ENCODE measurements around the gene HCRTR2.

HCRTR2 gene

DNA sequence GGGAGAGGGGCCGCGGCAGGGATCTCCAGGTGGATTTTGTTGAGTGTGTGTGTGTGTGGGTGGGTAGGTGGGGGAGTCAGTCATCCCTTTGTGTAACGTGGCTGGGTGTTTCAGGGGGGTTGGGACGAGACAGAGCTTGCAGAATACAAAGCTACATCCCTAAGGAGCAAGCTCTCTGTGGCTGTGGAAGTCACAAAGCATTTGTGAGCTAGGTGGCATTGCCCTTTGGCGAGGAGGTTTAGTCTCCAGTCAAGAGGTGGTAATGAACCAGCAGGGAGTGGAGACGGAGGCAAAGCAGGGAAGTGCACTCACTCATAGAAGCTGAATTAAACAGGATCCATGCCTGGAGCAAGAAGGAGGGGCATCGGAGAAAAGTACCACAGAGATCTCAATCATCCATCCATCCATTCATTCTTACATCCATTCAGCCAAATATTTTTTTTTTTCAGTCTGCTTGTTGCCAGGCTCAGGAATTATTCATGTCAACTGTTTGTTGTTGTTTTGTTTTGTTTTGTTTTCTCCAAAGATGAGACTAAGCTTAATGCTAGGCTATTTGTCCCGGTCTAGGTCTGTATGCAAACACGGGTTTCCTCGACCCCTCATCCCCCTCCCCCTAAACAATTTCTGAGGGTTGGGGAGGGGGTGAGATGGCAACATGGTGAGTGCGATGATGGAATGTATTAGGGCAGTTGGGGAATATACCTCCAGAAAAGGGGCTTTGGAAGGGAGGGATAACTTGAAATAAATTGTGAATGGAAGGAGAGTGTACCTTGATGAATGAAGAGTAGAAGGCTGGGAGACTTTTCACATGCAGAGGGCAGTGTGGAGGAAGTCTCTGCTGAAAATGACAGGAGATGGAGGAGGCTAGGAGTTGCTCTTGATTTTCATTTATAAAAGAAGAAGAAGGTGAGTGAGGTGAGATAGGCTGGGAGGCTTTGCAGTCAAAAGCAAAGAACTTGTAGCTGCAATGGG is 1.0 kb downstream of the HCRTR2 start:
- Histone ChIP-seq H3K9me3 (ENCODE audit: control insufficient read depth in 2 of 2, low read length in 2 of 2) (no peaks in the 10 kb centered on the region), H3K27ac (ENCODE audit: low read depth in 2 of 2, low read length in 2 of 2) (no peak overlapping the region), H3K4me3 (ENCODE audit: low read length in 2 of 2) (no peak overlapping the region), H3K9ac (ENCODE audit: low read depth in 1 of 2, low read length in 2 of 2) (no peak overlapping the region), H3K36me3 (ENCODE audit: control insufficient read depth in 2 of 2, insufficient read depth in 2 of 2, low read length in 2 of 2) (no peaks in the 10 kb centered on the region), H3K27me3 (ENCODE audit: control insufficient read depth in 2 of 2, insufficient read depth in 2 of 2, low read length in 2 of 2) (peaks cover 4 to 9% of the 10 kb centered on the region in 2 donors), H3K4me1 (ENCODE audit: control insufficient read depth in 2 of 2, insufficient read depth in 2 of 2, low read length in 2 of 2) (no peaks in the 10 kb centered on the region)

DNA sequence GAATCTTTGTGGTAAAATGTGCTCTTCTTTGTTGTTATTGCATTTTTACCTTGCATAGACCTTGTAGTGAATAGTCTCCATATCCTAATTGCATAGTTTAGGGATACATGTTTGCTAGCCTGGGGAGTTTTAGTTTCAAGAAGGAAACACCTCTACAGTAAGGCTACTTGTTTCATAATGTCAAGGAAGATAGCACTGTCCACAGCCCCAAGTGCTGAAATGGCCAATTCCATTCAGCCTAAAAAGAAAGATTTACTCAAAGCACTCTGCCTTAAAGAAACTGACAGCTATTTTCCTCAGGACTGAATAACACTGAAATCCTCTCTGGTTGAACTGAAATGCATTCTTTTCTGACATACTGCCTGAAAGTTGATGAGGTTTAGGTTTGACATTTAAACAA is 2.6 kb downstream of the HCRTR2 start:
- H3K36me3 ChIP-seq (ENCODE audit: control insufficient read depth in 2 of 2, insufficient read depth in 2 of 2, low read length in 2 of 2) = no peaks in the 10 kb centered on the region
- H3K9ac ChIP-seq (ENCODE audit: low read depth in 1 of 2, low read length in 2 of 2) = no peak overlapping the region

DNA sequence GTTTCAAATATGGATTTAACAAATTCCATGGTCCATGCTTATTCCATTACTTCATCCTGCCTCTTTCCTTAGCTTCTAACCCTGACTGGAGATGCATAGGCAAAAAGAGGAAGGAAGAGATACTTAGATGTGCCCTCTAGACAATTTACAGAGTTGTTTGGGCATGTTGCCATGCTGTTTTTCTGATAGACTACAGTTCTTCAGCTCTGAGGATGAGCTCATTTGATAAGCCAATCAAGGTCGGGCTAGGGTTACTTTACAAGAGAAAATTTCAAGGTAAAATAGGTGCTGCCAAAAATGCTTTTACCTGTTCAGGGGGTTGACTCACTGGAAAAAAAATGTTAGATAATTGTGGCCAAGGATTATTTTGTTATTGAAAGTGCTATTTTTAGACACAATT is 5.9 kb downstream of the HCRTR2 start:
- Histone ChIP-seq H3K4me1 (ENCODE audit: control insufficient read depth in 2 of 2, insufficient read depth in 2 of 2, low read length in 2 of 2) (no peaks in the 10 kb centered on the region), H3K4me3 (ENCODE audit: low read length in 2 of 2) (no peak overlapping the region), H3K9me3 (ENCODE audit: control insufficient read depth in 2 of 2, low read length in 2 of 2) (no peaks in the 10 kb centered on the region), H3K27me3 (ENCODE audit: control insufficient read depth in 2 of 2, insufficient read depth in 2 of 2, low read length in 2 of 2) (peaks cover 0 to 4% of the 10 kb centered on the region in 2 donors), H3K27ac (ENCODE audit: low read depth in 2 of 2, low read length in 2 of 2) (no peak overlapping the region), H3K36me3 (ENCODE audit: control insufficient read depth in 2 of 2, insufficient read depth in 2 of 2, low read length in 2 of 2) (no peaks in the 10 kb centered on the region), H3K9ac (ENCODE audit: low read depth in 1 of 2, low read length in 2 of 2) (no peak overlapping the region)

More for the DNA sequence above, 2.6 kb downstream of the HCRTR2 start:
- H3K9me3 ChIP-seq (ENCODE audit: control insufficient read depth in 2 of 2, low read length in 2 of 2) = no peaks in the 10 kb centered on the region
- H3K4me3 ChIP-seq (ENCODE audit: low read length in 2 of 2) = no peak overlapping the region
- no peaks in the 10 kb centered on the region for H3K4me1 ChIP-seq (ENCODE audit: control insufficient read depth in 2 of 2, insufficient read depth in 2 of 2, low read length in 2 of 2)
- no peak overlapping the region for H3K27ac ChIP-seq (ENCODE audit: low read depth in 2 of 2, low read length in 2 of 2)
- H3K27me3 ChIP-seq (ENCODE audit: control insufficient read depth in 2 of 2, insufficient read depth in 2 of 2, low read length in 2 of 2) = peaks cover 4 to 9% of the 10 kb centered on the region in 2 donors

DNA sequence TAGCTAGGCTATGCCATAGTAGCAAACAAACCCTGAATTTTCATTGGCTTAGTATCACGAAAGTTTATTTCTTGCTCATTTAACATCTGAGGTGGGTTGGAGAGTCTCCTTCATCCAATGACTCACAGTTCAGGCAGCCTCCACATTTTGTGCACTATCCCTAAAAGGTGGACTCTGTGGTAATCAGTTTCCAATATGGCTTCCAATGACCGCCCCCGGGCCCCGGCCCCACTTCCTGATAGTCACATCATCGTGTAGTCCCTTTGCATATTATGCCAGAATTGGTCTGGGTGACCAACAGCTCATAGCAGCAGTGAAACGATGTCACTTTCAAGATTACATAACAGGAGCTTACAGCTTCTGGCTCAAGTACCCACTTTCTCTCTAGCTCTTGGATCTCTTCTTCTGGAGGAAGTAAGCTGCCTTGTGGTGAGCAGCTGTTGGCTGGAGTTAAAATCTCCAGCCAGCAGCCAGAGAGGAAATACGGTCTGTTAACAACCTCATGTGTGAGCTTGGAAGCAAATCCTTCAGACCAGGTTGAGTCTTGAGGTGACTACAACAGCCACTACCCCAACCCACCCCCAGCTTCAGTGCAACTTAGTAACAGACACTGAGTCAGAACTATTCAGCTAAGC is 7.8 kb downstream of the HCRTR2 start:
- H3K9me3 ChIP-seq (ENCODE audit: control insufficient read depth in 2 of 2, low read length in 2 of 2) = no peaks in the 10 kb centered on the region
- H3K4me1 ChIP-seq (ENCODE audit: control insufficient read depth in 2 of 2, insufficient read depth in 2 of 2, low read length in 2 of 2) = no peaks in the 10 kb centered on the region
- no peak overlapping the region for H3K27ac ChIP-seq (ENCODE audit: low read depth in 2 of 2, low read length in 2 of 2)
- H3K4me3 ChIP-seq (ENCODE audit: low read length in 2 of 2) = no peak overlapping the region
- no peak overlapping the region for H3K9ac ChIP-seq (ENCODE audit: low read depth in 1 of 2, low read length in 2 of 2)
- no peaks in the 10 kb centered on the region for H3K27me3 ChIP-seq (ENCODE audit: control insufficient read depth in 2 of 2, insufficient read depth in 2 of 2, low read length in 2 of 2)
- H3K36me3 ChIP-seq (ENCODE audit: control insufficient read depth in 2 of 2, insufficient read depth in 2 of 2, low read length in 2 of 2) = no peaks in the 10 kb centered on the region

DNA sequence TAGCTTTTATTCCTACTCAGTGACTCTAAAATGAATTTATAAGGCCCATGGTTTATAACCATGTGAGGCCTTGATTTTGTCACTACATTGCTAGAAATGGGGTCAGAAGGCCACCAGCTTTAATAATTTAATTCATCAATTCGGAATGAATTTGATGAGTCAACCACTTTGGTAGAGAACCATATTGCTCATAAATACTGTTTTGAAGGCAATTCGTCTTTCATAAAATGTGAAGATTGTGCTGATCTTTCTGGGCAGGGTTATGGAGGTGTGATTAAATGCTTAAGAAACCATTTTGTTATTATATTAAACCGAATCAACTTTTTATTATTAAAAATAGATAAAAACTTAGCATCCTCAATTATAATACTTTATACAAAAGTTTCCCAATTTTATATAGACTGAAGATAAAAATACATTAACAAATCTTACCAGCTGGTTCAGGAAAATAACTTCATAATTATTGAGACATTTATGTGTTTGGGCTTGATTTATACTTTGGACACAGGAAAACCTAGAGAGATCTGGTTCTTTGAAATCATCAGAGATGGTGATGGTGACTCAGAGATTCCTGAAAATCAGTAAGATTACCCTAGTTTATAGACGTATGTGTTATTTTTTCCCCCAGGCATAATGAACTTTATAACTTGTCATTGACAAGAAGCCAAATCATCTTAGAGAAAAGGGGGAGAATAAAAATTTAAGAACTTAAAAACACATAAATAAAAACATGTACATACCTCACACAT is 10.6 kb downstream of the HCRTR2 start:
- no peak overlapping the region for H3K27ac ChIP-seq (ENCODE audit: low read depth in 2 of 2, low read length in 2 of 2)
- H3K27me3 ChIP-seq (ENCODE audit: control insufficient read depth in 2 of 2, insufficient read depth in 2 of 2, low read length in 2 of 2) = no peaks in the 10 kb centered on the region
- H3K4me3 ChIP-seq (ENCODE audit: low read length in 2 of 2) = no peak overlapping the region
- no peaks in the 10 kb centered on the region for H3K9me3 ChIP-seq (ENCODE audit: control insufficient read depth in 2 of 2, low read length in 2 of 2)
- H3K9ac ChIP-seq (ENCODE audit: low read depth in 1 of 2, low read length in 2 of 2) = no peak overlapping the region
- no peaks in the 10 kb centered on the region for H3K4me1 ChIP-seq (ENCODE audit: control insufficient read depth in 2 of 2, insufficient read depth in 2 of 2, low read length in 2 of 2)
- no peaks in the 10 kb centered on the region for H3K36me3 ChIP-seq (ENCODE audit: control insufficient read depth in 2 of 2, insufficient read depth in 2 of 2, low read length in 2 of 2)

DNA sequence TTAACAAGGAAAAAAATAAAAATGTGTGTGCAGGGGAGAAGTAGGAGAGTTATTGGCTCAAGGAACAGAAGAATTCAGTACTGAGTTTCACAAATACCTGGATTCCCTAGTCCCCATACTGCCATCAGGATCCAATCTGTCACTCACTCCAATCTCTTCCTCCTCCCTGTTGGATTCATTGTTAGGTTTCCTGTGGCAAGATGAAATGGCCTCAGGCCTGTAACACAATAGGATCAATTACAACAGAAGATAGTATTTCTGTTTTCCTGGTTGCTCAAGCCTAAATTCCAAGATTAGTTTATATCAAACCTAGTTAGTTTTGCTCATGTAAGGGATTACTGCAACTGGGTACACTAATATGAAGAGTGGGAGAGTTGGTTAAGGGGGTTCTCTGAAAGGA is 24.4 kb downstream of the HCRTR2 start:
- Histone ChIP-seq H3K4me3 (ENCODE audit: low read length in 2 of 2) (no peak overlapping the region), H3K27ac (ENCODE audit: low read depth in 2 of 2, low read length in 2 of 2) (no peak overlapping the region), H3K9ac (ENCODE audit: low read depth in 1 of 2, low read length in 2 of 2) (no peak overlapping the region), H3K27me3 (ENCODE audit: control insufficient read depth in 2 of 2, insufficient read depth in 2 of 2, low read length in 2 of 2) (no peaks in the 10 kb centered on the region), H3K4me1 (ENCODE audit: control insufficient read depth in 2 of 2, insufficient read depth in 2 of 2, low read length in 2 of 2) (no peaks in the 10 kb centered on the region), H3K36me3 (ENCODE audit: control insufficient read depth in 2 of 2, insufficient read depth in 2 of 2, low read length in 2 of 2) (no peaks in the 10 kb centered on the region), H3K9me3 (ENCODE audit: control insufficient read depth in 2 of 2, low read length in 2 of 2) (no peaks in the 10 kb centered on the region)

DNA sequence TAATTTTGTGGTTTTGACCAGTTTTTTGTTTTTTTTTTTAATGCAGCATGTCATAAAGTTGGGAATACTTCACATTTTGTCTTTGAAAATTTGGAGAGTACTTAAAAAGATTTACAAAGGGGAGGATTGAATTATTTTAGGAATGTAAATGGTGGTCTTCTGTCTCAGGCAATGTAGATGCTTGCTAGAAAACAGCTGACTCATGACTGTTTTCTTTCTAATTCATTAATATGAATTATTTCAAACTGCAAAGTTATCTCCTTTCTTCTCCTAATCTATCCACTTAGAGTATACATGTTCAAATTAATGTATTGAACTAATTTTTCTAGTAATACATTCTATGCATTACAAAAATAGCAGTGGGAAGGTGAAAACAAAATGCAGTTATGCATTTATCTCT is 24.9 kb downstream of the HCRTR2 start:
- H3K36me3 ChIP-seq (ENCODE audit: control insufficient read depth in 2 of 2, insufficient read depth in 2 of 2, low read length in 2 of 2) = no peaks in the 10 kb centered on the region
- no peak overlapping the region for H3K27ac ChIP-seq (ENCODE audit: low read depth in 2 of 2, low read length in 2 of 2)
- no peaks in the 10 kb centered on the region for H3K4me1 ChIP-seq (ENCODE audit: control insufficient read depth in 2 of 2, insufficient read depth in 2 of 2, low read length in 2 of 2)
- no peaks in the 10 kb centered on the region for H3K27me3 ChIP-seq (ENCODE audit: control insufficient read depth in 2 of 2, insufficient read depth in 2 of 2, low read length in 2 of 2)
- no peak overlapping the region for H3K9ac ChIP-seq (ENCODE audit: low read depth in 1 of 2, low read length in 2 of 2)
- H3K9me3 ChIP-seq (ENCODE audit: control insufficient read depth in 2 of 2, low read length in 2 of 2) = no peaks in the 10 kb centered on the region
- H3K4me3 ChIP-seq (ENCODE audit: low read length in 2 of 2) = no peak overlapping the region

DNA sequence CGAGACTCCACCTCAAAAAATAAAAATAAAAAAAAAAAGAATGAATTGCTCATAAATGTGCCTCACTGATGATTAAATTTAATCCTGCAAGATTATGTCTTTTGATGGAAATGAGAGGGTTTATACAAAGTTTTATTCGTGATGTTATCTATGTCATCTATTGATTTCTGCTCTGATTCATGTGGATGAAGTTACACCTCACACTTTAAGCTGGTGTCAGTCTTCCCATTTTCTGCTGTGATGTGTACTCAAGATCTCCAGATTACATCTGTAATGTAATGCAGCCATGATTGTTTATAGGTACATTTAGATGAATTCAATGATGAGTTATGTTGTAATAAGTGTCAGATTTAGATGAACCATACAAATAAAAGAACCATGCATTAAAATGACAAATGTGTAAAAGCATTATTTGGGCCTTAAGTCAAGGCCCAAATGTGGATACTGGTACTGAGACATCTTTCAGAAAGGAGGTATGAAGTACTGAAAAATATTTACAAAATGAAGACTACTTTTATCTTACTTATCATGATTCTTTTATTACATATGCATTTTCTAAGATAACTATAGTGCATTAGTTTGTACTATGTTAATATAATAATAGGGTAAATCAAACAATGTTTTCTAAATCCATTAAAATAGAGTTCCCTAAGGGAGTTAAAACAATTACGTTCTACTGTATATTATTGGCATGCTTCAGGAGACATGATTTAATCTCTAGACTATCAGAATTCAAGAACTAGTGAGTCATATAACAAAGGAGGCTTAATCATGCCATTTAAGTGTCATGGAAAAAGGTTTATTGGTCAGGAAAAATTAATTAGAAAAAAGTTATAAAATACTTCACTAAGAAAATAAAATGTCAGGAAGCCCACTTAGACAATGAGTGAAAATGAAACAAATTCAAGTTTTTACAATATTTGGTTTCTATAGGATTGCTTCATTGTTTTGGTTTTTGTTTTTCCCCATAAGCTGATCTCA is 34.5 kb downstream of the HCRTR2 start:
- no peaks in the 10 kb centered on the region for H3K27me3 ChIP-seq (ENCODE audit: control insufficient read depth in 2 of 2, insufficient read depth in 2 of 2, low read length in 2 of 2)
- no peak overlapping the region for H3K9ac ChIP-seq (ENCODE audit: low read depth in 1 of 2, low read length in 2 of 2)
- no peaks in the 10 kb centered on the region for H3K9me3 ChIP-seq (ENCODE audit: control insufficient read depth in 2 of 2, low read length in 2 of 2)
- H3K36me3 ChIP-seq (ENCODE audit: control insufficient read depth in 2 of 2, insufficient read depth in 2 of 2, low read length in 2 of 2) = no peaks in the 10 kb centered on the region
- no peak overlapping the region for H3K27ac ChIP-seq (ENCODE audit: low read depth in 2 of 2, low read length in 2 of 2)
- no peaks in the 10 kb centered on the region for H3K4me1 ChIP-seq (ENCODE audit: control insufficient read depth in 2 of 2, insufficient read depth in 2 of 2, low read length in 2 of 2)
- no peak overlapping the region for H3K4me3 ChIP-seq (ENCODE audit: low read length in 2 of 2)

DNA sequence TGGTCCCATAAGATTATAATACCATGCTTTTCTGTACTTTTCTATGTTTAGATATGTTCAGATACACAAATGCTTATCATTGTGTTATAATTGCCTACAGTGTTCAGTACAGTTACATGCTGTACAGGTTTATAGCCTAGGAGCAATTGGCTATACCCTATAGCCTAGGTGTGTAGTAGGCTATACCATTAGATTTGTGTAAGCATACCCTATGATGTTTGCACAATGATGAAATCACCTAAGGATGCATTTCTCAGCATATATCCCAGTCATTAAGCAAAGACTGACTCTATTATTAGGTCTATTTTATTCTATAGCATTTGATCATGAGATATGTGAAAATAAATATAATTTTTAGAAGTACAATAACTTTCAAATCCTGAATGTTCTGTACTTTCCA is 36.6 kb downstream of the HCRTR2 start:
- H3K36me3 ChIP-seq (ENCODE audit: control insufficient read depth in 2 of 2, insufficient read depth in 2 of 2, low read length in 2 of 2) = no peaks in the 10 kb centered on the region
- H3K4me1 ChIP-seq (ENCODE audit: control insufficient read depth in 2 of 2, insufficient read depth in 2 of 2, low read length in 2 of 2) = no peaks in the 10 kb centered on the region
- no peak overlapping the region for H3K27ac ChIP-seq (ENCODE audit: low read depth in 2 of 2, low read length in 2 of 2)
- no peak overlapping the region for H3K9ac ChIP-seq (ENCODE audit: low read depth in 1 of 2, low read length in 2 of 2)
- H3K9me3 ChIP-seq (ENCODE audit: control insufficient read depth in 2 of 2, low read length in 2 of 2) = no peaks in the 10 kb centered on the region
- no peaks in the 10 kb centered on the region for H3K27me3 ChIP-seq (ENCODE audit: control insufficient read depth in 2 of 2, insufficient read depth in 2 of 2, low read length in 2 of 2)
- H3K4me3 ChIP-seq (ENCODE audit: low read length in 2 of 2) = no peak overlapping the region
